ENCODE results near the gene GPR15LG.
"Not testable (repeated sequence)": the region's sequence is repeated elsewhere in the genome, so short reads cannot be mapped to it uniquely, and the experiment has no call there.

The GPR15LG gene

GRCh38 chr10:84164442-84164841 is 9.2 kb upstream of the GPR15LG start:
- no peak for DNase-seq (ENCODE audit: extremely low read depth in 1 of 2, low read depth in 1 of 2)

- no peak for DNase-seq (ENCODE audit: extremely low read depth in 1 of 2, low read depth in 1 of 2)
Measured at GRCh38 chr10:84166620-84167288, 6.8 kb upstream of the GPR15LG start.

GRCh38 chr10:84167289-84167653 is 6.3 kb upstream of the GPR15LG start:
- DNase-seq (ENCODE audit: extremely low read depth in 1 of 2, low read depth in 1 of 2) = not testable (repeated sequence)

GRCh38 chr10:84168382-84168781 is 5.2 kb upstream of the GPR15LG start:
- not testable (repeated sequence) for DNase-seq (ENCODE audit: extremely low read depth in 1 of 2, low read depth in 1 of 2)

GRCh38 chr10:84171237-84171636 is 2.4 kb upstream of the GPR15LG start:
- not testable (repeated sequence) for DNase-seq (ENCODE audit: extremely low read depth in 1 of 2, low read depth in 1 of 2)

- not testable (repeated sequence) for DNase-seq (ENCODE audit: extremely low read depth in 1 of 2, low read depth in 1 of 2)
Measured at GRCh38 chr10:84171700-84172466, 1.7 kb upstream of the GPR15LG start.

- no peak for DNase-seq (ENCODE audit: extremely low read depth in 1 of 2, low read depth in 1 of 2)
Measured at GRCh38 chr10:84172467-84173356, 889 bp upstream of the GPR15LG start.

- DNase-seq (ENCODE audit: extremely low read depth in 1 of 2, low read depth in 1 of 2) = no peak
Measured at GRCh38 chr10:84175436-84175835, 1.8 kb downstream of the GPR15LG start.

- DNase-seq (ENCODE audit: extremely low read depth in 1 of 2, low read depth in 1 of 2) = no peak
Measured at GRCh38 chr10:84176351-84176750, 2.8 kb downstream of the GPR15LG start.

GRCh38 chr10:84176836-84177474 is 3.4 kb downstream of the GPR15LG start:
- no peak for DNase-seq (ENCODE audit: extremely low read depth in 1 of 2, low read depth in 1 of 2)

GRCh38 chr10:84177541-84178141 is 4.0 kb downstream of the GPR15LG start:
- DNase-seq (ENCODE audit: extremely low read depth in 1 of 2, low read depth in 1 of 2) = peak in 1 of 2 donors; percentile 13

GRCh38 chr10:84178160-84178609 is 4.6 kb downstream of the GPR15LG start:
- DNase-seq (ENCODE audit: extremely low read depth in 1 of 2, low read depth in 1 of 2) = no peak

GRCh38 chr10:84179059-84179710 is 5.6 kb downstream of the GPR15LG start:
- DNase-seq (ENCODE audit: extremely low read depth in 1 of 2, low read depth in 1 of 2) = no peak

GRCh38 chr10:84180386-84180785 is 6.8 kb downstream of the GPR15LG start:
- not testable (repeated sequence) for DNase-seq (ENCODE audit: extremely low read depth in 1 of 2, low read depth in 1 of 2)

- no peak for DNase-seq (ENCODE audit: extremely low read depth in 1 of 2, low read depth in 1 of 2)
Measured at GRCh38 chr10:84181631-84182030, 8.0 kb downstream of the GPR15LG start.

GRCh38 chr10:84184517-84184916 is 10.9 kb downstream of the GPR15LG start:
- no peak for DNase-seq (ENCODE audit: extremely low read depth in 1 of 2, low read depth in 1 of 2)

GRCh38 chr10:84185526-84186175 is 12.1 kb downstream of the GPR15LG start:
- DNase-seq (ENCODE audit: extremely low read depth in 1 of 2, low read depth in 1 of 2) = no peak

- DNase-seq (ENCODE audit: extremely low read depth in 1 of 2, low read depth in 1 of 2) = no peak
Measured at GRCh38 chr10:84188815-84189214, 15.2 kb downstream of the GPR15LG start.

- DNase-seq (ENCODE audit: extremely low read depth in 1 of 2, low read depth in 1 of 2) = no peak
Measured at GRCh38 chr10:84190621-84191020, 17.0 kb downstream of the GPR15LG start.
